GM12878 (cell line): ENCODE results near the gene CDC14A.

Source experiments
- EP300 ChIP-seq, 2 experiments: fragments of 150-350 bp in 1 of 2; IDR thresholded peaks; 2 replicates each; pipeline ENCODE4 v1.6.1; 2011 to 2012; ENCODE audit warnings: low read depth in 2 of 2, low read length in 2 of 2, borderline replicate concordance in 1 of 2, improper control_type of control experiment in 1 of 2, inconsistent platforms in 1 of 2; ENCODE audit not compliant: control insufficient read depth in 1 of 2
- EZH2 ChIP-seq: IDR thresholded peaks from 2 replicates; pipeline ENCODE4 v1.6.1; 2012; ENCODE audit warnings: low read depth, mild to moderate bottlenecking, control low read depth, inconsistent platforms, low read length, borderline replicate concordance; ENCODE audit not compliant: control insufficient read depth
- MXI1 ChIP-seq: fragments of 150-350 bp; IDR thresholded peaks from 2 replicates; pipeline ENCODE4 v1.6.1; 2011; ENCODE audit warnings: low read depth, mild to moderate bottlenecking, inconsistent platforms, low read length, improper control_type of control experiment
- MYC ChIP-seq: IDR thresholded peaks from 2 replicates; pipeline ENCODE4 v1.6.1; 2011; ENCODE audit warnings: mild to moderate bottlenecking, low read length, moderate library complexity, inconsistent platforms; ENCODE audit not compliant: insufficient read depth, insufficient replicate concordance, insufficient read length, severe bottlenecking
- NFIC ChIP-seq: IDR thresholded peaks from 2 replicates; pipeline ENCODE4 v1.6.1; 2012; ENCODE audit warnings: low read depth, mild to moderate bottlenecking, inconsistent platforms, low read length, moderate library complexity
- PBX3 ChIP-seq: IDR thresholded peaks from 2 replicates; pipeline ENCODE4 v1.6.1; 2011; ENCODE audit warnings: mild to moderate bottlenecking, low read depth, low read length, moderate library complexity; ENCODE audit not compliant: insufficient replicate concordance
- POLR2A ChIP-seq: IDR thresholded peaks from 2 replicates; pipeline ENCODE4 v1.6.1; 2011; ENCODE audit warnings: low read depth, mild to moderate bottlenecking, low read length
- SIX5 ChIP-seq: IDR thresholded peaks from 2 replicates; pipeline ENCODE4 v1.6.1; 2011; ENCODE audit warnings: mild to moderate bottlenecking, low read depth, low read length, moderate library complexity; ENCODE audit not compliant: severe bottlenecking
- TF ChIP-seq, protein P1 (sequence below): fragments of 450-650 bp; formaldehyde crosslinking; IDR thresholded peaks from 2 replicates; pipeline ENCODE4 v1.4.0; 2020; ENCODE audit warnings: mild to moderate bottlenecking, moderate library complexity

- TF ChIP-seq EP300 (IDR thresholded peaks at IDR 0.05; ENCODE audit: borderline replicate concordance in 1 of 2, control insufficient read depth in 1 of 2, low read depth in 2 of 2, low read length in 2 of 2) (no peak), SIX5 (no peak), POLR2A (no peak), PBX3 (no peak), NFIC (no peak), MXI1 (no peak), EZH2 (no peak), MYC (no peak)
- TF ChIP-seq, protein P1, sequence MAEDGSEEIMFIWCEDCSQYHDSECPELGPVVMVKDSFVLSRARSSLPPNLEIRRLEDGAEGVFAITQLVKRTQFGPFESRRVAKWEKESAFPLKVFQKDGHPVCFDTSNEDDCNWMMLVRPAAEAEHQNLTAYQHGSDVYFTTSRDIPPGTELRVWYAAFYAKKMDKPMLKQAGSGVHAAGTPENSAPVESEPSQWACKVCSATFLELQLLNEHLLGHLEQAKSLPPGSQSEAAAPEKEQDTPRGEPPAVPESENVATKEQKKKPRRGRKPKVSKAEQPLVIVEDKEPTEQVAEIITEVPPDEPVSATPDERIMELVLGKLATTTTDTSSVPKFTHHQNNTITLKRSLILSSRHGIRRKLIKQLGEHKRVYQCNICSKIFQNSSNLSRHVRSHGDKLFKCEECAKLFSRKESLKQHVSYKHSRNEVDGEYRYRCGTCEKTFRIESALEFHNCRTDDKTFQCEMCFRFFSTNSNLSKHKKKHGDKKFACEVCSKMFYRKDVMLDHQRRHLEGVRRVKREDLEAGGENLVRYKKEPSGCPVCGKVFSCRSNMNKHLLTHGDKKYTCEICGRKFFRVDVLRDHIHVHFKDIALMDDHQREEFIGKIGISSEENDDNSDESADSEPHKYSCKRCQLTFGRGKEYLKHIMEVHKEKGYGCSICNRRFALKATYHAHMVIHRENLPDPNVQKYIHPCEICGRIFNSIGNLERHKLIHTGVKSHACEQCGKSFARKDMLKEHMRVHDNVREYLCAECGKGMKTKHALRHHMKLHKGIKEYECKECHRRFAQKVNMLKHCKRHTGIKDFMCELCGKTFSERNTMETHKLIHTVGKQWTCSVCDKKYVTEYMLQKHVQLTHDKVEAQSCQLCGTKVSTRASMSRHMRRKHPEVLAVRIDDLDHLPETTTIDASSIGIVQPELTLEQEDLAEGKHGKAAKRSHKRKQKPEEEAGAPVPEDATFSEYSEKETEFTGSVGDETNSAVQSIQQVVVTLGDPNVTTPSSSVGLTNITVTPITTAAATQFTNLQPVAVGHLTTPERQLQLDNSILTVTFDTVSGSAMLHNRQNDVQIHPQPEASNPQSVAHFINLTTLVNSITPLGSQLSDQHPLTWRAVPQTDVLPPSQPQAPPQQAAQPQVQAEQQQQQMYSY (CRISPR knock-in tag): no peak
Measured at GRCh38 chr1:100438375-100438774, 86.1 kb downstream of the CDC14A start.
